ENCODE data around the gene CORIN.

Gene CORIN

GRCh38 chr4:47729131-47729680, 108.7 kb downstream of the CORIN start:
- no CpG with 5 or more reads among the region's 6 CpGs for WGBS (ENCODE audit: insufficient coverage, insufficient read length)
- Histone ChIP-seq H3K27ac (ENCODE audit: low read length) (no peak overlapping the region), H3K36me3 (ENCODE audit: control insufficient read depth, insufficient read depth, low read length) (no peaks in the 10 kb centered on the region), H3K4me3 (ENCODE audit: low read length) (no peak overlapping the region), H3K9me3 (ENCODE audit: control insufficient read depth, insufficient read depth, low read length) (no peaks in the 10 kb centered on the region), H3K27me3 (ENCODE audit: control insufficient read depth, insufficient read depth, low read length) (no peaks in the 10 kb centered on the region), H3K4me1 (ENCODE audit: control insufficient read depth, insufficient read depth, low read length) (no peaks in the 10 kb centered on the region)
- no peak for DNase-seq (ENCODE audit: low read depth, low spot score)

DNA sequence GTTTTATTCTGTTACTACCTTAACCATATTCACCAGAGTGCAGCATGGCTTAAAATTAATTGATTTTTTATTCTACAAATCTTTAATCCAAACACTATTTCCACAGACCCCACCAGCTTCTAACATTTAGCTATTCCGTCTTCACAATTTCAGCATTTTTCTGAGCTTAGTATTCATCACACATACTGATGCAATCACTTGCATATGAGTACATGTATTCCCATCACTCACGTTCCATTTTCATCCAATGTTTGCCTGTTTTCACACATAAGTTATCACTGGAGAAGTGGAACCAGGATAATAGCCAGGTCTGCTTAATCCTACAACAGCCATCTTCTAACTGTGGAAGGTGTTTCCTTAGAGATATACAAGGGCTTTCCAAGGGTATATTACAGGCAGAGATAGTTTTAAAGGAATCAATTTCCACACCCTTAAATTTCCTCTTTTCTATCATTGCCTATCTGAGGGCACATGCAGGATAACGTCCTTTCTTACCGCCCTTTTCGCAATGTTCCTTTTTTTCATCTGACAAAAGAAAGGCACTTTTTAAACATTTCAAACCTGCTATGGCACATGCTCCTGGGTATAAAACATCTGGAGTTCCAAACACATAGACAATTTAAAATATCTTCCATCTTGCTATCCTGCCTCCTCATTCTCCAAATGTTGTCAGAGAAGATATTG, 115.8 kb downstream of the CORIN start:
- 100% methylated on average over 1 of the region's 5 CpGs for WGBS (ENCODE audit: insufficient coverage, insufficient read length)
- Histone ChIP-seq H3K36me3 (ENCODE audit: control insufficient read depth, insufficient read depth, low read length) (no peaks in the 10 kb centered on the region), H3K27me3 (ENCODE audit: control insufficient read depth, insufficient read depth, low read length) (no peaks in the 10 kb centered on the region), H3K4me3 (ENCODE audit: low read length) (no peak overlapping the region), H3K9me3 (ENCODE audit: control insufficient read depth, insufficient read depth, low read length) (no peaks in the 10 kb centered on the region), H3K27ac (ENCODE audit: low read length) (no peak overlapping the region), H3K4me1 (ENCODE audit: control insufficient read depth, insufficient read depth, low read length) (no peaks in the 10 kb centered on the region)
- no peak for DNase-seq (ENCODE audit: low read depth, low spot score)

DNA sequence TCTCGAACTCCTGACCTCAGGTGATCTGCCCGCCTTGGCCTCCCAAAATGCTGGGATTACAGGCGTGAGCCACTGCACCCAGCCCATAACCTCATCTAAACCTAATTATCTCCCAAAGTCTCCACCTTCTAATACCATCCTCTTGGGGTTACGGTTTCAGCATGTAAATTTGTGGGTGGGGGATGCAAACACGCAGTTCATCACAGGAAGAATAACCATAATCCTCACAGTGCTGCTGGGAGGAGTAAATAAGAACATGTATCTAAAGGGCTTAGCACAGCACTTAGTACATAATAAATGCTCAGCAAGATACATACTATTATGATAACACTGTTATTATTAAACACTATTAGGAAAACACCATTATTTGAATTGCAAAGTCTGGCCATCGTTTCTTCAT, 116.4 kb downstream of the CORIN start:
- no peak for DNase-seq (ENCODE audit: low read depth, low spot score)
- no peaks in the 10 kb centered on the region for H3K27me3 ChIP-seq (ENCODE audit: control insufficient read depth, insufficient read depth, low read length)
- H3K9me3 ChIP-seq (ENCODE audit: control insufficient read depth, insufficient read depth, low read length) = no peaks in the 10 kb centered on the region
- no peaks in the 10 kb centered on the region for H3K36me3 ChIP-seq (ENCODE audit: control insufficient read depth, insufficient read depth, low read length)
- no CpG with 5 or more reads among the region's 6 CpGs for WGBS (ENCODE audit: insufficient coverage, insufficient read length)
- no peak overlapping the region for H3K27ac ChIP-seq (ENCODE audit: low read length)
- H3K4me3 ChIP-seq (ENCODE audit: low read length) = no peak overlapping the region
- H3K4me1 ChIP-seq (ENCODE audit: control insufficient read depth, insufficient read depth, low read length) = no peaks in the 10 kb centered on the region

- H3K36me3 ChIP-seq (ENCODE audit: control insufficient read depth, insufficient read depth, low read length) = no peaks in the 10 kb centered on the region
- H3K27ac ChIP-seq (ENCODE audit: low read length) = no peak overlapping the region
- no peaks in the 10 kb centered on the region for H3K27me3 ChIP-seq (ENCODE audit: control insufficient read depth, insufficient read depth, low read length)
- WGBS (ENCODE audit: insufficient coverage, insufficient read length) = no CpG with 5 or more reads among the region's 2 CpGs
- no peak overlapping the region for H3K4me3 ChIP-seq (ENCODE audit: low read length)
- no peak for DNase-seq (ENCODE audit: low read depth, low spot score)
- H3K9me3 ChIP-seq (ENCODE audit: control insufficient read depth, insufficient read depth, low read length) = no peaks in the 10 kb centered on the region
- H3K4me1 ChIP-seq (ENCODE audit: control insufficient read depth, insufficient read depth, low read length) = no peaks in the 10 kb centered on the region
Observed at GRCh38 chr4:47720787-47721186, 117.1 kb downstream of the CORIN start.

- H3K9me3 ChIP-seq (ENCODE audit: control insufficient read depth, insufficient read depth, low read length) = no peaks in the 10 kb centered on the region
- DNase-seq (ENCODE audit: low read depth, low spot score) = no peak
- H3K27me3 ChIP-seq (ENCODE audit: control insufficient read depth, insufficient read depth, low read length) = no peaks in the 10 kb centered on the region
- H3K4me3 ChIP-seq (ENCODE audit: low read length) = no peak overlapping the region
- no peak overlapping the region for H3K27ac ChIP-seq (ENCODE audit: low read length)
- no CpG with 5 or more reads among the region's 4 CpGs for WGBS (ENCODE audit: insufficient coverage, insufficient read length)
- H3K4me1 ChIP-seq (ENCODE audit: control insufficient read depth, insufficient read depth, low read length) = no peaks in the 10 kb centered on the region
- H3K36me3 ChIP-seq (ENCODE audit: control insufficient read depth, insufficient read depth, low read length) = no peaks in the 10 kb centered on the region
Observed at GRCh38 chr4:47719576-47719975, 118.3 kb downstream of the CORIN start.

- WGBS (ENCODE audit: insufficient coverage, insufficient read length) = no CpG with 5 or more reads among the region's 2 CpGs
- DNase-seq (ENCODE audit: low read depth, low spot score) = no peak
- no peak overlapping the region for H3K27ac ChIP-seq (ENCODE audit: low read length)
- H3K9me3 ChIP-seq (ENCODE audit: control insufficient read depth, insufficient read depth, low read length) = no peaks in the 10 kb centered on the region
- H3K36me3 ChIP-seq (ENCODE audit: control insufficient read depth, insufficient read depth, low read length) = no peaks in the 10 kb centered on the region
- H3K27me3 ChIP-seq (ENCODE audit: control insufficient read depth, insufficient read depth, low read length) = no peaks in the 10 kb centered on the region
- no peaks in the 10 kb centered on the region for H3K4me1 ChIP-seq (ENCODE audit: control insufficient read depth, insufficient read depth, low read length)
- H3K4me3 ChIP-seq (ENCODE audit: low read length) = no peak overlapping the region
Observed at GRCh38 chr4:47718696-47719095, 119.2 kb downstream of the CORIN start.

- H3K4me3 ChIP-seq (ENCODE audit: low read length) = no peak overlapping the region
- no peaks in the 10 kb centered on the region for H3K36me3 ChIP-seq (ENCODE audit: control insufficient read depth, insufficient read depth, low read length)
- no peak overlapping the region for H3K27ac ChIP-seq (ENCODE audit: low read length)
- H3K27me3 ChIP-seq (ENCODE audit: control insufficient read depth, insufficient read depth, low read length) = no peaks in the 10 kb centered on the region
- no peaks in the 10 kb centered on the region for H3K9me3 ChIP-seq (ENCODE audit: control insufficient read depth, insufficient read depth, low read length)
- H3K4me1 ChIP-seq (ENCODE audit: control insufficient read depth, insufficient read depth, low read length) = no peaks in the 10 kb centered on the region
- DNase-seq (ENCODE audit: low read depth, low spot score) = peak; percentile 11
- 100% methylated on average over 1 of the region's 5 CpGs for WGBS (ENCODE audit: insufficient coverage, insufficient read length)
Observed at GRCh38 chr4:47717188-47717587, 120.7 kb downstream of the CORIN start.

DNA sequence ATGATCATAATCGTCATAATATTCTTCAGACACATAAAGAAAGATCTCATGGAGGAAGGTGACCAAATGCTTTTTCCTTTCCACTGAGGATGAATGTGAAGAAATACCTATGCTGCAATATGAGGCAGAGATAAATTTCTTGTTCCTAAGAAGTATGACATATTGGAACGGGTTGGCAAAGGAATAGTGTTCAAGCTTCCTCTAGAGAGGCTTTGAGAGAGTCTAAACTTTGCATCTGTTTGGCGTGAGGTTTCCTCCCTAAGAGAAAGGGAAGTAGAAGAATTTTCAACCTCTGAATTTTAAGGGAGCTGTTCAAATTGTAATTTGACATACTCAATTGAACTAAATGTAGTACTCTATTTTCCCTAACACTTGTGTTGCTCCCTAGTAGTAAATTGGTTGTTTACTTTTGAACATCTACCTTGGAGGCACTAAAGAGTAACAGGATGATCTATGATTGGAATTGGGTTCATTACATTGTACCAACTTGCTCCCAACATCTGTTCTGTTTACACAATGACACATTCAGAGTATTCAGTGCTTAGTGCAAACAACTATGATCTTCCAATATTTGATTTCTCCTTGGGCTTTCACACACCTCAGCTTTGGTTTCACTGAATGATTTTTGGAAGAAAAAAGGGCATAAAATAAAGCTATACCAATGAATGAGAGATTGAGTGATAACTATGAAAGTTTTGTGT, 122.0 kb downstream of the CORIN start:
- DNase-seq (ENCODE audit: low read depth, low spot score) = no peak
- Histone ChIP-seq H3K4me3 (ENCODE audit: low read length) (no peak overlapping the region), H3K27me3 (ENCODE audit: control insufficient read depth, insufficient read depth, low read length) (no peaks in the 10 kb centered on the region), H3K4me1 (ENCODE audit: control insufficient read depth, insufficient read depth, low read length) (no peaks in the 10 kb centered on the region), H3K27ac (ENCODE audit: low read length) (no peak overlapping the region), H3K9me3 (ENCODE audit: control insufficient read depth, insufficient read depth, low read length) (no peaks in the 10 kb centered on the region), H3K36me3 (ENCODE audit: control insufficient read depth, insufficient read depth, low read length) (no peaks in the 10 kb centered on the region)
- no CpG with 5 or more reads among the region's 3 CpGs for WGBS (ENCODE audit: insufficient coverage, insufficient read length)

- Histone ChIP-seq H3K9me3 (ENCODE audit: control insufficient read depth, insufficient read depth, low read length) (no peaks in the 10 kb centered on the region), H3K4me3 (ENCODE audit: low read length) (no peak overlapping the region), H3K36me3 (ENCODE audit: control insufficient read depth, insufficient read depth, low read length) (no peaks in the 10 kb centered on the region), H3K27ac (ENCODE audit: low read length) (no peak overlapping the region), H3K4me1 (ENCODE audit: control insufficient read depth, insufficient read depth, low read length) (no peaks in the 10 kb centered on the region), H3K27me3 (ENCODE audit: control insufficient read depth, insufficient read depth, low read length) (no peaks in the 10 kb centered on the region)
- no peak for DNase-seq (ENCODE audit: low read depth, low spot score)
- no CpG with 5 or more reads among the region's 2 CpGs for WGBS (ENCODE audit: insufficient coverage, insufficient read length)
Observed at GRCh38 chr4:47714269-47714668, 123.6 kb downstream of the CORIN start.

DNA sequence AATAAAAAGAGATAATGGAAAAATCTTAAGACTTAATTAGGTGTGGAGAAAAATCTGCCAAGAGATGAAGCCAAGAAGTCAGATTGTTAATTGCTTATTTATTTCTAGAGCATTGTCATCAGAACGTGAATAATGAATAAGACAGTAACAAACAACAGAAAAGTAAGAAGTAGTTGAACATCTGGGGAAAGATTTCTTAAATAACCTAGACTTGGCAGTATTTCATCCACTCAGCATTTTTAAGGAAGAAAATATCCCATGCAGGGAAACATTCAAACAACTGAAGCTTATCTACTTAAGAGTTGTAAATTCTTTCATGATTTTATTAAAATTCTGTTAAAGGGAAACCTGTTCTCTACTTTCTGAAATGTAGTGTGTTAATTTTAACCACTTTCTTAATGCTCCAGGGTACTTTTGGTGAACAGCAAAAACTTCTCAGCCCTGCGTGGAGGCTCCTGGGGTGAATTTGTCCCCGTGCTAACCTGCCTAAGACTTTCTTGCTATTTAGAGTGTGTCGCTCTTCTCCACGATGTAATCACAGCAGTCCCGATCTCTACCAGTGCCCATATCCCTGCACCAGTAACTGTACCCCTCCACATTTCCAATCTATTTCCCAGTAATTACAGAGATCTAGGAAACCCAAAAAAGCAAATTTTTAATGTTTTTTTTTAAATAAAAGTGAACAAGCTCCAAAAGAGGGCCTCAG, 124.6 kb downstream of the CORIN start:
- no CpG with 5 or more reads among the region's 6 CpGs for WGBS (ENCODE audit: insufficient coverage, insufficient read length)
- H3K27ac ChIP-seq (ENCODE audit: low read length) = no peak overlapping the region

More for the DNA sequence above, 124.6 kb downstream of the CORIN start:
- Histone ChIP-seq H3K4me1 (ENCODE audit: control insufficient read depth, insufficient read depth, low read length) (no peaks in the 10 kb centered on the region), H3K9me3 (ENCODE audit: control insufficient read depth, insufficient read depth, low read length) (no peaks in the 10 kb centered on the region), H3K27me3 (ENCODE audit: control insufficient read depth, insufficient read depth, low read length) (no peaks in the 10 kb centered on the region), H3K4me3 (ENCODE audit: low read length) (no peak overlapping the region), H3K36me3 (ENCODE audit: control insufficient read depth, insufficient read depth, low read length) (no peaks in the 10 kb centered on the region)
- no peak for DNase-seq (ENCODE audit: low read depth, low spot score)

All from iPS DF 6.9 (cell line).